ENCODE data around the gene PHLDA3. TPM values are rescaled to one million over a fixed set of nuclear protein-coding genes. Genes with fewer than 3 reads are reported as not detected.
"Not testable (repeated sequence)": the region's sequence is repeated elsewhere in the genome, so short reads cannot be mapped to it uniquely, and the experiment has no call there.

The PHLDA3 gene
- total RNA-seq, 1 donor from 2014 or later, result 0.18 TPM

GRCh38 chr1:201481004-201481380 lies 12.0 kb upstream of the PHLDA3 start:
- H3K27me3 Mint-ChIP-seq, result peaks cover 7% of the 10 kb centered on the region
- peak; percentile 17 for DNase-seq
- H3K4me3 Mint-ChIP-seq, result peak overlapping the region; percentile 81
- intact Hi-C loops (cut with micrococcal nuclease), result loop anchor here (1.0 kb wide), 2 partner anchors 33 to 46 kb away; no protein-coding TSS in a partner anchor
- no peak for TF ChIP-seq CTCF (IDR thresholded peaks at IDR 0.05)
- H3K36me3 Mint-ChIP-seq (ENCODE audit: low read depth), result peaks cover 18% of the 10 kb centered on the region
- H3K27ac Mint-ChIP-seq, result no peak overlapping the region
- peaks cover 30% of the 10 kb centered on the region for H3K4me1 Mint-ChIP-seq
- H3K9me3 Mint-ChIP-seq, result no peaks in the 10 kb centered on the region
- POLR2A ChIA-PET, result interaction anchor here (1.1 to 3.3 kb wide), 4 partner anchors 26 to 34 kb away, joined by 3 to 16 read pairs (median 6); partner anchors contain the start of gene CSRP1
- CTCF ChIA-PET, result interaction anchor here (0.7 to 5.9 kb wide), 13 partner anchors 13 to 460 kb away, joined by 3 to 219 read pairs (median 5); partner anchors contain the start of gene CSRP1
- ATAC-seq (ENCODE audit: low read depth), result no peak

DNA sequence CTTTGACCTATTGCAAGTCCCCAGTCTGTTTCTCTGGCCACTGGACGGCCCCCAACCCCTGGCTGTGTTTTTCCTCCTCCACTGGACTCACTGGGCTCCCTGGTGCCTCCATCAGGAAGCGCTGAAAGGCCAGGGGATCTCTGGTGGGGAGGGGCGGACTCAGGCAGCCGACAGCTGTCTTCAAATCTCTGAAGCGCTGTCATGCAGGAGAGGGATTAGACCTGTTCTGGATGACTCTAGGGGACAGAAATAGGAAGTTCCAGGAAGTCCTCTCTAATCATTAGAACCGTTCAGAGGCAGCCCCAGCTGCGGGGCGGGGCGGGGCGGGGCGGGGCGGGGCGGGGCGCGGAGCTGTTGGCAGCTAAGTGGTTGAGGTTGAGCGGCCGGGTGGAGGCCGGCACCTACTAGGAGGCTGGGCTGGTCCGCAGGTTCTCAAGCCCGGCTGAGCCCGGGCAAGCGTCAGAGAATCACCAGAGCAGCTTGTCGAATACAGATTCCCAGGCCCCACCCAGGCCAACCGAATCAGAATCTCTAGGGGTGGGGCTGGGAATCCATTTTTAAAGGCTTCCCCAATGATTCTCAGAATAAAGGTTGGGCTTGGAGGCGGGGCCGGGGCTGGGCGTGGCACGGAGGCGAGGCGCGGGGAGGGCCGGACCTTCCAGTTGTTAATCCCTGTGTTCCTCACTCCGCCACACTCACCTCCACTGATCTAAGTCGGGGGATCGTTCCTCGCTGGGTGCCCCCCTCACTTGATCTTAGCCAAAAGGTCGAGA lies 11.4 kb upstream of the PHLDA3 start:
- H3K4me1 Mint-ChIP-seq, result peaks cover 30% of the 10 kb centered on the region
- peak; percentile 61 for DNase-seq
- intact Hi-C loops (cut with micrococcal nuclease), result loop anchor here (1.0 kb wide), 3 partner anchors 27 to 45 kb away; partner anchors contain the start of gene CSRP1
- H3K9me3 Mint-ChIP-seq, result no peaks in the 10 kb centered on the region
- peak overlapping the region; percentile 81 for H3K4me3 Mint-ChIP-seq
- POLR2A ChIA-PET, result interaction anchor here (0.7 to 3.3 kb wide), 3 partner anchors 32 to 45 kb away, joined by 3 to 16 read pairs (median 4); no protein-coding TSS in a partner anchor
- peak overlapping the region; percentile 70 for H3K27ac Mint-ChIP-seq
- peaks cover 14% of the 10 kb centered on the region for H3K36me3 Mint-ChIP-seq (ENCODE audit: low read depth)
- H3K27me3 Mint-ChIP-seq, result peaks cover 12% of the 10 kb centered on the region
- CTCF ChIA-PET, result interaction anchor here (0.7 to 5.9 kb wide), 8 partner anchors 16 to 45 kb away, joined by 3 to 219 read pairs (median 17); partner anchors contain the start of gene CSRP1
- no peak for TF ChIP-seq CTCF (IDR thresholded peaks at IDR 0.05)
- peak; percentile 71 for ATAC-seq (ENCODE audit: low read depth)

DNA sequence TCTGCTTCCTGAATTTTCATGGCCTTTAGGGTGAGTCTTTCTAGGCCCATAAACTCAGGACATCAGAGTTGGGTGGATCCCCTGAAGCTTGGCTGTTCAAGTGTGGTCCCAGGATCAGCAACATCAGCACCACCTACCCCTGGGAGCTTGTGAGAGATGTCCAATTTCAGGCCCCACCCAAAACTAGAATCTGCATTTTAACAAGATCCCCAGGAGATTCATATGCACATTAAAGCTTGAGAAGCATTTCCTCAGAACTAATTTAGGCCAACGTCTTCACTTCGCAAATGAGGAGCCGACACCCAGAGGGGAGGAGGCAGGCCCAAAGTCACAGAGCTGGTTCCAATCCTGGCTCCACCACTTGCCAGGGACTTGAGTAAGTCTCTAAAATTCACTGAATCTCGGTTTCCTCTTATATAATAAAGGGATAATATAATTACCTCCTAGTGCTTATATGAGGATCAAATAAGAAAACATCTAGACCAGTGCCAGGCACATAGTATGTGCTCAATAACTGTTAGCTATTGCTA lies 10.3 kb upstream of the PHLDA3 start:
- Mint-ChIP-seq H3K9me3 (no peaks in the 10 kb centered on the region), H3K27ac (no peak overlapping the region), H3K4me1 (peaks cover 30% of the 10 kb centered on the region), H3K4me3 (no peak overlapping the region), H3K36me3 (ENCODE audit: low read depth) (peaks cover 5% of the 10 kb centered on the region), H3K27me3 (peaks cover 13% of the 10 kb centered on the region)
- POLR2A ChIA-PET, result no interaction called here
- CTCF ChIA-PET, result interaction anchor here (5.2 to 5.9 kb wide), 3 partner anchors 25 to 35 kb away, joined by 30 to 219 read pairs (median 51); partner anchors contain the start of gene CSRP1
- no peak for TF ChIP-seq CTCF (IDR thresholded peaks at IDR 0.05)
- intact Hi-C loops (cut with micrococcal nuclease), result no loop called here
- DNase-seq (no peak), ATAC-seq (ENCODE audit: low read depth) (no peak)

DNA sequence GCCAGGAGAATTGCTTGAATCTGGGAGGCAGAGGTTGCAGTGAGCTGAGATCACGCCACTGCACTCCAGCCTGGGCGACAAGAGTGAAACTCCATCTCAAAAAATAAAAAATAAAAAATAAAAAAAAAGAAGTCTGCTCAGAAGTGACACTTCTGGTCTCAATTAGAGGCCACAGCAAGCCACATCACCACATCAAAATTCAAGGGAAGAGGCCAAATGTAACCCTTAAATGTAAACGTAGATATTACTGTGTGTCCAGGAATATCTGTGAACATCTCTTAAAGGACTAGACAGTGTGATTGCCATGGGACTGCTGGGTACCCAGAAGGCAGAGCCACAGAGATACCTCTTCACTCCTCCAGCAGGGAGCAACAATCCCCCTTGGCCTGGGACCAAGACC lies 9.7 kb upstream of the PHLDA3 start:
- H3K4me3 Mint-ChIP-seq; DNase-seq; H3K9me3 Mint-ChIP-seq; H3K27ac Mint-ChIP-seq; POLR2A ChIA-PET; H3K36me3 Mint-ChIP-seq (ENCODE audit: low read depth); ATAC-seq (ENCODE audit: low read depth); intact Hi-C loops (cut with micrococcal nuclease): not testable (repeated sequence)
- Mint-ChIP-seq H3K27me3 (peaks cover 16% of the 10 kb centered on the region), H3K4me1 (peaks cover 30% of the 10 kb centered on the region)
- CTCF ChIA-PET, result interaction anchor here (5.9 kb wide), 1 partner anchor 35 kb away, joined by 219 read pairs; no protein-coding TSS in a partner anchor

- intact Hi-C loops (cut with micrococcal nuclease), result no loop called here
- Mint-ChIP-seq H3K27me3 (peaks cover 25% of the 10 kb centered on the region), H3K36me3 (ENCODE audit: low read depth) (no peaks in the 10 kb centered on the region), H3K4me3 (no peak overlapping the region), H3K9me3 (no peaks in the 10 kb centered on the region), H3K4me1 (peaks cover 20% of the 10 kb centered on the region), H3K27ac (no peak overlapping the region)
- no peak for DNase-seq
- CTCF ChIA-PET, result no interaction called here
- no peak for TF ChIP-seq CTCF (IDR thresholded peaks at IDR 0.05)
- no peak for ATAC-seq (ENCODE audit: low read depth)
- POLR2A ChIA-PET, result no interaction called here
Observed at GRCh38 chr1:201476670-201477344, 7.8 kb upstream of the PHLDA3 start.

Data from activated B cell treated with CpG ODN at 0.5 μM for 24 hours (primary cell).